ENCODE results near the gene ZNF800.
"Not testable (repeated sequence)": the region's sequence is repeated elsewhere in the genome, so short reads cannot be mapped to it uniquely, and the experiment has no call there.

The ZNF800 gene, protein sequence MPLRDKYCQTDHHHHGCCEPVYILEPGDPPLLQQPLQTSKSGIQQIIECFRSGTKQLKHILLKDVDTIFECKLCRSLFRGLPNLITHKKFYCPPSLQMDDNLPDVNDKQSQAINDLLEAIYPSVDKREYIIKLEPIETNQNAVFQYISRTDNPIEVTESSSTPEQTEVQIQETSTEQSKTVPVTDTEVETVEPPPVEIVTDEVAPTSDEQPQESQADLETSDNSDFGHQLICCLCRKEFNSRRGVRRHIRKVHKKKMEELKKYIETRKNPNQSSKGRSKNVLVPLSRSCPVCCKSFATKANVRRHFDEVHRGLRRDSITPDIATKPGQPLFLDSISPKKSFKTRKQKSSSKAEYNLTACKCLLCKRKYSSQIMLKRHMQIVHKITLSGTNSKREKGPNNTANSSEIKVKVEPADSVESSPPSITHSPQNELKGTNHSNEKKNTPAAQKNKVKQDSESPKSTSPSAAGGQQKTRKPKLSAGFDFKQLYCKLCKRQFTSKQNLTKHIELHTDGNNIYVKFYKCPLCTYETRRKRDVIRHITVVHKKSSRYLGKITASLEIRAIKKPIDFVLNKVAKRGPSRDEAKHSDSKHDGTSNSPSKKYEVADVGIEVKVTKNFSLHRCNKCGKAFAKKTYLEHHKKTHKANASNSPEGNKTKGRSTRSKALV

DNA sequence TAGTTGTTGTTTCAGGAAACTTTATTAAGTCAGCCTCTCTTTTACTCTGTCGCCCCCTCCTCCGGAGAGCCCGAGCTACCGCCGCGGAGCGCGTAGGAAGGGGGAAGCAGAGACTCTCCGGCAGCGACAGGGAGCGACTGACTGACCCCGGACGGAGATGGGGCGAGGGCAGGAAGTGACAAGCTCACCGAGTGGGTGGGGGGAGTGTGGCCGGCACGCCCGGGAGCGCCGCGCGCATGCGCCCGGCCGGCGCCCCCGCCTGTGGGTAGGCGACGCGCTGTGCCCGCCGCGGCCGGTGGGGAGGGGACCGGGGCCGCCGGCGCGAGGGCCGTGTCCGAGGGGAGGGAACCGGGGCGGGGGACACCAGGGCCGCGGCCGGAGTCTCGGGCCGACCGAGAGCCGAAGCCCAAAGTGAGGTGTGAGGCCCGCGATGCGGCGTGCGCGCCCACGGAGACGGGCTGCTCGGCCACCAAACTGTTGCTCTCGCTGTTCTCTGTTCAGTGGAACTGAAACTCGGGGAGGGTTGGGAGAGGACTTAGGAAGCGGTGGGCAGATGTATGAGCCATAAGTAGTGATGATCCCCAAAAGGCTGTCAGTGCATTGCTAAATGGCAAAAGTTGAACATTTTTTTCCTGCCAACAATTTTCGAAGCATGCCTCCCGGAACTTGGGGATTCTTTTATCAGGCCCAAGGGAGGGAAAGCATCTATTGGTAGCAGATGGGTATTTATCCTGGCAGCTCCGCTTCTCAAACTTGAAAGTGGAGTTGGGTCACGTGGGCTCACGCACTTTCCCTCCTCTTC, at the start of gene ZNF800:
ZNF800 (minus strand) TSS at position 143 of the 802 bp plus-strand sequence. CDS start 1,151 bp downstream, outside the sequence.
- peak; percentile 70 to 85 (median 78) for DNase-seq (ENCODE audit: low read depth in 4 of 4, low spot score in 1 of 4)

DNA sequence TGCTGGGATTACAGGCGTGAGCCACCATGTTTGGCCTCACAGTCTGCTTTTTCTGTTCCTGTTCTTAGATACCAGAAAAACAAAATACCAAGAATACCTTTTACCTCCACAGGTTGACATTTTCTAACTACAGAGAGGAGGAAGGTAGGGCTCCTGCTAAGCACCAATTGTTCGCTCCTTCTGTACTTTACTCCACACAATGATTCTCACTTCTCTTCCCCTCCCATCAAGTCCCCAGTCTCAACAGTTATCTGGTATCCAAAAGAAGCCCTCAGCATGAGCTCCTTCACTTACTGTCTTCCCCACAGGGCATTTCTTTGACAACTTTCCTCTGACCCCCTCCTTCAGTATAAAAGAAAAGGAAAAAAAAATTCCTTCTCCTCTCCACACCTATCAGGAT, 47.7 kb upstream of the ZNF800 start:
- DNase-seq (ENCODE audit: low read depth in 4 of 4, low spot score in 1 of 4): no peak

DNA sequence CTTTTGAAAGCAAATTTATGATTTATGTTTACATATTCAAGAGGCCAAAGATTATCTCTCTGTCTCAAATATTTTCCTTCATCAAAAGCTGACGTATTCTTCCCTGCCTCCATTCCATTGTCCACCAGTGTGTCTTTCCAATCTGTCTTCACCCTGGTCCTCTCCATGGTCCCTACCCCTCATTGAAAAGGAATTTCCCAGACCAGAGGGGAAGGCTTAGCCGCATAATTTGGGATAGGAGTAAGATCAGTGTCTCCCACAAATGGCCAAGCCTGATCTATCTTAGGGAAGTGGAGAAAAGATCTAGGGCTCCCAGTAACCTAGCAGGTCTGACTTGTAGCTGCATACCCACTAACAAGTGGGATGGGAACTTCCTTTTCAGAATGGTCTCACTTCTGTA, 46.3 kb upstream of the ZNF800 start:
- no peak for DNase-seq (ENCODE audit: low read depth in 4 of 4, low spot score in 1 of 4)

DNA sequence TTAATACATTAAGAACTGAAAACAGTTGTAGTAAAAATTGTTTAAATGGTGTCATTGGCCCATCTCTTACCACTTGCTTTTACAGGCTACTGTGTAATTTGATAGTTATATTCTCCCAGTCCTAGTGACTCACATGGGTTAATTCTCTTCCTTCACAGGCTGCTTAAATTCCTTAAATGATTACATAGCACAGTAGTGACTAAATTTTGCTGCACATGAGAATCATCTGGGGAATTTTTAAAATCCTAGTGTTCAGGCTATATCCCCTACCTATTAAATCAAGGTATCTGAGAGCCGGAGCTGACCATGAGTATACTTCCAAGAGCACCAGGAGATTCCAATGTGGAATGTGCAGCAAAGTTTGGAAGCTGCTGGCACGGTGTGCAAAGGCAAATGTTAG, 45.3 kb upstream of the ZNF800 start:
- no peak for DNase-seq (ENCODE audit: low read depth in 4 of 4, low spot score in 1 of 4)

DNA sequence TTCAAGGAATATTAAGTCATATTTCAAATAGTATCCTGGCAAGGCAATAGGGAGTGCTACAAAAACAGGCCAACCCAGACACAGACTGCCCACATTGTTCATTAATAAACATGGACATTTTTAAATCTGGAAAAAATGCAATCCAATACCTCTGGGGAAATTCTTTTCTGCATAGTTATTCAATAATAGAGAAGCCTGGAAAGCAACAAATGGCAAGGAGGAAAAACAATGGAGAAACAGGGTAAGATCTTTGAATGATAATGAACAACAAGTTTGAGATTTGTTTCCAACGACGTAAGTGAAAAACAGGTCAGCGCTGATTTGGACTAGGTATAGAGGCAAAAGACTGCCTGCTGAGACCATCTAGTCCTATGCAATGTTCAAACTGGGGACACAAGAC, 44.7 kb upstream of the ZNF800 start:
- DNase-seq (ENCODE audit: low read depth in 4 of 4, low spot score in 1 of 4): no peak

DNA sequence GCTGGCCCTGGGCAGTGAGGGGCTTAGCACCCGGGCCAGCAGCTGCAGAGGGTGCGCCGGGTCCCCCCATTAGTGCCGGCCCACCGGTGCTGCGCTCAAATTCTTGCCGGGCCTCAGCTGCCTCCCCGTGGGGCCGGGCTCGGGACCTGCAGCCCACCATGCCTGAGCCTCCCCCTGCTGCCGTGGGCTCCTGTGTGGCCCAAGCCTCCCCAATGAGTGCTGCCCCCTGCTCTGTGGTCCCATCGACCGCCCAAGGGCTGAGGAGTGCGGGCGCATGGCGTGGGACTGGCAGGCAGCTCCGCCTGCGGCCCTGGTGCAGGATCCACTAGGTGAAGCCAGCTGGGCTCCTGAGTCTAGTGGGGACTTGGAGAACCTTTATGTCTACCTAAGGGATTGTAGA, 36.8 kb upstream of the ZNF800 start:
- DNase-seq (ENCODE audit: low read depth in 4 of 4, low spot score in 1 of 4): not testable (repeated sequence)

DNA sequence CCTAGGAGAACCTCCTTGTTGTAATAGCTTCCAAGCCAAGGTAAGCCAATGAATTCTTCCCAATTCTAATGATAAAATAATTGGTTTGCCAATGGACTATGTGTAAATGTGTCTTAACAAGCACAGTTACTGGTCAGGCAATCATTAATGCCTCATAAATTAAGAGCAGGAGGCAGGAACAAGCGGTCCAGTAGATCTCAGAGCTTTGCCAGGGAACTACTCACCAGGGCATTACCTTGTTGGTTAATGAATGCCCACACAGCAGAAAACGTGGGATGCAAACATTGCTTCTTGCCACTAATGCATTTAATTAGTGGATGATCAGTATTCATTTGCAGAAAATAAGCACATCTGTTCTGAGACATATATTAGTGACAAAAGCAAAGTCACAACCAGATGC, 26.7 kb upstream of the ZNF800 start:
- no peak for DNase-seq (ENCODE audit: low read depth in 4 of 4, low spot score in 1 of 4)

DNA sequence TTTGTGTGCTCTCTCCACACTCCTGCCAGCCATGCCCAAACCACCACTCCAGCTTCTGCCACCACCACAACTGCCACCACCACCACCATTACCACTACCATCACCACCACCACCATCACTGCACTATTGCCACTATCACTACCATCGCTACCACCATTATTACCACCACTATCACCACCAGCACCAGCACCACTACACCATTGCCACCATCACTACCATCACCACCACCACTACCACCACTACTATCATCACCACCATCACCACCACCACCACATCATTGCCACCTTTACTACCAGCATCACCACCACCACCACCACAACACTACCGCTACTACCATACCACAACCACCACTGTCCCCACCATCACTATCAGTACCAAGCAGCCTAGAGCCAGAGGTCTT, 26.0 kb upstream of the ZNF800 start:
- DNase-seq (ENCODE audit: low read depth in 4 of 4, low spot score in 1 of 4): no peak

DNA sequence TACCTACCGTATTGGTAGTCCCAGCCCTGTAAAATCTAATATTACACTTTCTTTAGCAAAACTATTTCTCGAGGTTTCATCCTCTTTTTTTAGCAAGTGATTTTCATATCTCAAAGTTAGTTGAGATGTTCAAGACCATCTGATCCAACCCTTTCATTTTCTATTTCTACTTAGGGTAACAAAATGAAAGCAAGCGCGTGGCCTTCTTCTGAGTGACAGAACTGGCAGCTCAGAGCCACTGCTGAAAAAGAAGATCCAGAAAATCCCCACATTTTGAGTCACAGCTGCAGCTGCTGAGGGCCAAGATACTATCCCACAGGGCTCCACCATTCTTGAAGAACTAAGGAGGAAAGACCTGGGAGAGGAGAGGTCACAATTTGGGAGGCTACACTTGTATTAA, 24.8 kb upstream of the ZNF800 start:
- DNase-seq (ENCODE audit: low read depth in 4 of 4, low spot score in 1 of 4): no peak

DNA sequence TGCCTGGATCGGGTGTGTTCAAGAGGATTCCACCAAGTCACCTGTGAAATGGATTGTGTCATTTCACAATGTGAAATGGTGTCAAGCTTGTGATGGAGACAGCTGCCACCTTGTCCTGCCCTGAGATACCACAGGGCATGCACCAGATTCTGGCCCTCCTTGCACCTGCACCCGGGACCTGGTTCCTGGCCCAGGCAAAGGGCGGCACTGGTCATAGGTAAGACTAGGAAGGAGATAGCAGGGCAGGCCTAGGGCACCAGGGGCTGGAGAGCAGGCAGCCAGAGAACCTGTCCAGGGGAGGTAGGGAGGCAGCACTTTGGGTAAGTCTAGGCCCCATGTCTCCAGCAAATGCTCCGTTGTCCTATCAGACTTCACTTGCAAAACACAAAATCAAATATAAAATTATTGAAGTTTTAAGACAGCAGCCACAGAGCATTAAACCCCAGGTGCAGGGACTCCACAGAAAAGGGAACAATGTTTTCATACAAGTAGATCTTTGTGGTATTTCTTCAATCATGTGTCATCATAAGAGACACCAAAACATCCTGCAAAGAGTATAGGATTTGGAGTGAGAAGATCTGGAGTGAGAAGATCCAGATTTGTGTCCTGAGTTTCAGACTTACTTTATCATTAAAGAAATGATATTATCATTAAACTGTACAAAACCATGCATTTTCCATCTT, 22.7 kb upstream of the ZNF800 start:
- no peak for DNase-seq (ENCODE audit: low read depth in 4 of 4, low spot score in 1 of 4)

DNA sequence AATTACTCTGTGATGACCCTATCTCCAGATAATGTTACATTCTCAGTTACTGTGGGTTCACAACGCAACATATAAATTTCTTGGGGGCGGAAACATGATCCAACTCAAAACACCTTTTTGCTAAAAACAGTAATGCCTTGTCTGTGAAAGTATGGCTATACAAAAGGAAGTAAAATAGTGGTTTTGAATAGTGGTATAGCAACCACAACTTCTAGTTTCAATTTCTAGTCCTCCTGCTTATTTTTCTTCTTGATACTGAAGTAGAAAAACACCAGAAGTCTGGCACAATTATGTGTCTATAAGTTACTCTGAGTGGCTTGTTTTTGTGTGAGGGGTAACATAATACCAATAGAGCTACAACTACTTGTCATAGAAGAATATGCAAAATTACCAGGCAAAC, 21.5 kb upstream of the ZNF800 start:
- DNase-seq (ENCODE audit: low read depth in 4 of 4, low spot score in 1 of 4): no peak

DNA sequence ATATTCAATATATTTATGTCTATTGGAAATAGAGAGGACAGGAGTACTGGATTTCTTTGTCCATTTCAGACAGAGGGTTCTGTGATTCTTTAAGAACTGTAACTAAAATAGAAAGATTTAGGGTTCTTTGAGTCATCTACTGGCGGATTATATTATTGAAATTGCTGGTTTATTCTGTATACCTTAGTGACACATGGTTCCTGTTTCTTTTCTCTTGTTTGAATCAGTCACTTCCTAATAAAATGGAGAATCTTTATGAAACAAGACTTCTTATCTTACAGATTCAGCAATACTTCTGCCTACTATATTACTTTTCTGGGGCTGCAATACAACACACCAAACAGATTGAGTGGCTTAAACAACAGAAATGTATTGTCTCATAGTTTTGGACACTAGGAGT, 20.8 kb upstream of the ZNF800 start:
- no peak for DNase-seq (ENCODE audit: low read depth in 4 of 4, low spot score in 1 of 4)

DNA sequence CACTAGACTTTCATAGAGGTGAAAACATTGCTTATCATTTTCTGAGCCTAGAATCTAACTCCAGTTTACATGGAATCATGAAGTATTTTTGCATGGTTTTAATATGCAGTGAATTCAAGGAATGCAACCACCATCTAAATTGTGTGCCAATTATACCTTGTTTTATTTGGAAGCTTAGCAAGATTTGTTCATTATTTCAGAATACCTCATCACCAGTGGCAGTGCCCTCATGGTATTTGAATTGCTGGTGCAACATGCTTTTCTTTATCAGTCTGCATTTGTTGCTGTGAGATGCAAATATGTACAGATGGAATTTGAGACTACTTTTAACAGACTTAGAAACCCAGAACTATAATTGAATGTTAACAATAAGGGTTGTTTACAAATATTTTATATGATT, 18.7 kb upstream of the ZNF800 start:
- no peak for DNase-seq (ENCODE audit: low read depth in 4 of 4, low spot score in 1 of 4)

DNA sequence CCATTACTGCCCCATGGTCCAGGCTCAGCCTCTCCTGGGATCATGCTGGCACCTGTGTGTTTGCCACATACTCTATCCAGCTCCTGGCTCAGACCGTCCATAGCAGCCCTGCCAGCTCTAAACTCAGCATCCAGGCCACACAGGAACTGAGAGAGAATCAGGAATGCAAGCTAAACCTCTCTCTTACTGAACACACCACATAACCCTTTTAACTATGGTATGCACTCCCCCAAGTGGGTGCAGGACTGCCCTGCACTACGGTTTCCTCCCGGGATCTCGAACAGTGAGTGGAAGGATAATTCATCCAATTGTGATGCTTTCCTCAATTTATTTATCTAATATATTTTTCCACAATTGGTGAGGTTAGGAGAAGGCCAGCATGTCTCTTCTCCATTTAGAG, 17.1 kb upstream of the ZNF800 start:
- no peak for DNase-seq (ENCODE audit: low read depth in 4 of 4, low spot score in 1 of 4)

DNA sequence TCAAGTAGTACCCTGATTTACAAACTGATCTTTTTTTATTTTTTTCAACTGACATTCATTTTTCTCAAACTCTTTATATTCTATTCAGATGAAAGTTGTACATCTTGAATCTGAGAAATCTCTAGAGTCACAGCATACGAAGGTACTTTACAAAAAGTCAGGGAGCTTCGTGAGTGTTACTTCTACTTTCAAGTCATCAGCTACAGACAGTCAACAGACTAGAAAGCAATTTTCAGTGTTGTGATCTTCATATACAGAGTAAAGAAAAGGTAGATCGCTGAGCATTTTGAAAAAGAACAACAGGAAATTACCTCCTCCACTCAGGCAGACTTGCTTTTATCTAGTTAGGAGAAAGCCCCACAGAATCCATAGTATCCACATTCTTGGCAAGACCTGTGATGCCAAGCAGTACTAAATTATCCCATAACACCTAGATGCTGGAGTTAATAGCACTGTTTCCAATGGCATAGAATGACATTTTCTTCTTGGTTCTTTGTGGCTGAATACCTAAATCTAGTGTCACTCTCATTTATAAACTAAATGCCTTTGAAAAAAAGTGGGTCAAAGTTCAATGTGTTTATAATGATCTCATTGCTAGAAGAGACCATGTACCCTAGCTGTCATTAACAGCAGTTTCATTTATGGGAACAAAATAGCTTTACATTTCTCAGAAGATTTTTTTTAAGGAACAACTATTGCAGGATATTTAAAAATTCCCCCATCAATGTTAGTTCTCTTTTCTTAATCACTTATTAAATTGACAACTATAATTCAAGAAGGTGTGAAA, 12.0 kb upstream of the ZNF800 start:
- no peak for DNase-seq (ENCODE audit: low read depth in 4 of 4, low spot score in 1 of 4)

DNA sequence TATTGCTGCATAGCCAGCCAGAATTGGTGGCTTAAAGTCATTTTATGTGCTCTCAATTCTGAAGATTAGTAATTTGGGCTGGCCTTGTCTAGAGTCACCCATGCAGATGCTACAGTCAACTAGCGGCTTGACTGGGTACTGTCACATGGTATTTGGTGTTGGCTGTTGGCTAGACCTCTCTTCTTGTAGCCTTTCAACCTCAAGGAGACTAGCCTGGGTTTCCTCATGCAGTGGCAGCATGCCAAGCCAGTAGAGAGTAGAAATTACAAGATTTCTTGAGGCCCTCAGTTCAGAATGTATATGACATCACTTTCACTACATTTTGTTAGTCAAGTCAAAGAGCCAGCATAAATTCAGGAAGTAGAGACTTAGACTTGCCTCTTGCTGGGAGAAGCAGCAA, 3.7 kb upstream of the ZNF800 start:
- DNase-seq (ENCODE audit: low read depth in 4 of 4, low spot score in 1 of 4): no peak

DNA sequence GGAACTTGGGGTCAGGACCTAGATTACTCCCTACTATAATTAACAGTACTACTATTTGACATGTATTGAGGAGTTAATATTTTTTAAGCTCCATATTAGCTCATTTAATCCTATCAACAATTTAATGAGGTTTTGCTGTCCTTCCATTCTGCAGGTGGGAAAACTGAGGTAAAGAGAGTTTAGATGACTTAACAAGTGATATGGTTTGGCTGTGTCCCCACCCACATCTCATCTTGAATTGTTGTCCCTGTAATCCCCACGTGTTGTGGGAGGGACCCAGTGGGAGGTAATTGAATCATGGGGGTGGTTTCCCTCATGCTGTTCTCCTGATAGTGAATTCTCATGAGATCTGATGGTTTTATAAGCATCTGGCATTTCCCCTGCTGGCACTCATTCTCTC, 2.6 kb upstream of the ZNF800 start:
- not testable (repeated sequence) for DNase-seq (ENCODE audit: low read depth in 4 of 4, low spot score in 1 of 4)

DNA sequence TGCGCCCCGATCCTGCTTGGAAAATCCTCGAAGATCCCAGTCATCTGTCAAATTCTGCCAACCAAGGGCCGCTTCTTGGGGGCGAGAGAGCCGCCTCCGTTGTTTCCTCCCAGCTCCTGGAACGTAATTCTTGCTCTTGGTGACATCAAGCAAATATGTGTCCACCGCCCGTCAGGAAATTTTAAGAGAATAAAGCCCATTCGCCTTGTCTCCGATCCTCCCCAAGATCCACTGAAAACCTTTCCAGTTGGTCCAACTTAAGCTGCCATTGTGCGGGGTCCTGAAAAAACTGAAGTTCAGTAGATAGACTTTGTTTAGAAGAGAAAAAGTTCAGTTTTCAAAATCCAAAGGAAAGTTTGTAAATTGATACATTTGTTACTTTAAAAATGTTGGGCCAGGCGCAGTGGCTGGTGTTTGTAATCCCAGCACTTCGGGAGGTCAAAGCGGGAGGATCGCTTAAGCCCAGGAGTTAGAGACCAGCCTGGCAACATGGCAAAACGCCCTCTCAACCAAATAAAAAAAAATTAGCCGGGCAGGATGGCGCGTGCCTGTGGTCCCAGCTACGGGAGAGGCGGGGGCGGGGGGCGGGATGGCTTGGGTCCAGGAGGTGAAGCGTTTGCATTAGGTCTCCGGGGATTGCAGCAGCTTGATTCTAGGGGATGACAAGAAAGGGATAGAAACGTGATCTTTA, 1.0 kb upstream of the ZNF800 start:
- DNase-seq (ENCODE audit: low read depth in 4 of 4, low spot score in 1 of 4): no peak

DNA sequence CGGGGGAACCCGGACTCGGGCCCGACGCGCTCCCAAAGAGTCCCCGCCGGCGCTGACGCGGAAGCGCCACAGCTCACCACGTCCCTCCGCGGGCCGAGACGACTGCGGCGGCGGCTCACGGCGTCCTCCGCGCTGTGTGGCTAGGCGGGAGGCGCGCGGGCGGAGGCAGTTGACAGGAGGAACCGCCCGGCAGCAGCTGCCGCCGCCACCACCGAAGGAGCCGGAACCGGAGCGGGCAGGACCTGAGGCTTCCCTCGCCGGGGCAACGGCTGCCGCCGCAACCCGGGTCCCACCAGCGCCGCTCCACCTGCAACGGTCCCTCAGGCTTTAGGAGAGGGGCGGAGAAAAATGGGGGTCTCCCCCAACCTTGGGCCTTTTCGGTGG, 334 bp downstream of the ZNF800 start:
- DNase-seq (ENCODE audit: low read depth in 4 of 4, low spot score in 1 of 4): peak; percentile 34 to 60 (median 43)

DNA sequence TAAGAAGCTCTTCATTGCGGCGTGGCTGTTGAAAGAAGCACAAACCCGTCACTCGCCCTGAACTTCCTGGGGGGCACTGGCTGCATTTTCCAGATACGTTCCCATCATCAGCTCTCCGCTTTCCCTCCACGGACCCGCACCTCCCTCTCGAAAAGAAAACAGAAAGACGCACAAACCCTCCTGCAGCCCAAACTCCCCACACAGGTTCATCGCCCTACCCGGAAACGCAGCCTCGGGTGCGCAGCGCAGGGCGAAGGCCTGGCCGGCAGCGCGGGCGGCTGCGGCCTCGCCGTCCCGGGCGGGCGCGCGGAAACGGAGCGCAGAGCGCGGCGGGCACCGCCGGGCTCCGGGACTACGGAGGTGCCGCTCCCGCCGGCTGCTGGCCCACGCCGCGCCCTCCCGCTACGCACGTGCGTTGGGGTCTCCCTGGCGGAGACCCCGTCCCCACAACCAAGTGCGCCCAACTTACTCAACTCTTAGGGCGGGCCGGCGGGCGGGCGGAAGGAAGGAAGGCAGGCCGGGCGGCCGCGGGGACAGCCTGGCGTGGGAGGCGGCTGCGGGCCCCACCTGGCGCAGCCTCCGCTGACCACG, 822 bp downstream of the ZNF800 start:
- DNase-seq (ENCODE audit: low read depth in 4 of 4, low spot score in 1 of 4): peak in 3 of 4 experiments; percentile 10 to 35 (median 19)

All from stimulated activated CD4-positive, alpha-beta T cell treated with anti-CD3 and anti-CD28 coated beads, Interleukin-1b, Interleukin-23, amount 100 ng/mL, for 24 hours (primary cell).